Caco-2 (cell line): ENCODE results near the gene KRTAP5-3. TPM values are rescaled to one million over a fixed set of nuclear protein-coding genes. Genes with fewer than 3 reads are reported as not detected.
"Not testable (repeated sequence)": the region's sequence is repeated elsewhere in the genome, so short reads cannot be mapped to it uniquely, and the experiment has no call there.

Experiments
- BruUV-seq: library from RNA; stranded (reverse); fragments of 400-500 nt; replicated peaks from 2 replicates; lab custom pipeline; 2021; lab: Mats Ljungman, UMichigan
- CTCF ChIA-PET: fragments of 300-600 bp; sonication (Branson Sonifier 250); formaldehyde crosslinking; loops from one replicate; lab custom pipeline; 2022; ENCODE audit warnings: antibody characterized with exemption; lab: Charles Lee
- POLR2A ChIA-PET: fragments of 300-600 bp; sonication (Branson Sonifier 250); formaldehyde crosslinking; loops from one replicate; lab custom pipeline; 2022; ENCODE audit warnings: antibody characterized with exemption; lab: Charles Lee
- DNase-seq, 2 experiments: peaks; one replicate each; pipeline versions ENCODE4 v3.0.0 to v3.0.0-alpha.2; 2020 to 2022
- H3K27me3 ChIP-seq: replicated peaks from 2 replicates; pipeline ENCODE4 v1.6.0; 2011; ENCODE audit warnings: low read length; ENCODE audit not compliant: control insufficient read depth, insufficient read depth
- H3K36me3 ChIP-seq: 2 replicates; pipeline ENCODE4 v1.5.1; 2011; ENCODE audit warnings: low read length; ENCODE audit not compliant: control insufficient read depth, insufficient read depth
- H3K4me1 ChIP-seq: fragments of 250-450 bp; sonication (Bioruptor Pico); 2 replicates; pipeline ENCODE4 v1.5.1; 2020; ENCODE audit warnings: mild to moderate bottlenecking
- H3K4me3 ChIP-seq: 2 replicates; pipeline ENCODE4 v1.5.1; 2011; ENCODE audit warnings: low read depth, mild to moderate bottlenecking, control low read depth, low read length
- H3K9me3 ChIP-seq: fragments of 250-450 bp; sonication (Bioruptor Pico); 2 replicates; pipeline ENCODE4 v1.5.1; 2020; ENCODE audit warnings: mild to moderate bottlenecking, moderate library complexity
- H3K27ac Mint-ChIP-seq: one replicate; pipeline ENCODE4 v1.8.0; 2022; ENCODE audit warnings: mixed read lengths; ENCODE audit not compliant: unreplicated experiment
- H3K27me3 Mint-ChIP-seq: one replicate; pipeline ENCODE4 v1.8.0; 2022; ENCODE audit warnings: mixed read lengths; ENCODE audit not compliant: insufficient read depth, unreplicated experiment
- H3K36me3 Mint-ChIP-seq: one replicate; pipeline ENCODE4 v1.8.0; 2022; ENCODE audit warnings: mild to moderate bottlenecking, mixed read lengths; ENCODE audit not compliant: insufficient read depth, unreplicated experiment
- H3K4me1 Mint-ChIP-seq: one replicate; pipeline ENCODE4 v1.8.0; 2022; ENCODE audit warnings: low read depth, mixed read lengths; ENCODE audit not compliant: unreplicated experiment
- H3K4me3 Mint-ChIP-seq: one replicate; pipeline ENCODE4 v1.8.0; 2022; ENCODE audit warnings: mild to moderate bottlenecking, moderate library complexity, mixed read lengths; ENCODE audit not compliant: unreplicated experiment
- H3K9me3 Mint-ChIP-seq: one replicate; pipeline ENCODE4 v1.8.0; 2022; ENCODE audit warnings: mixed read lengths; ENCODE audit not compliant: unreplicated experiment
- CTCF ChIP-seq, 2 experiments: fragments of 200-600 bp in 1 of 2; IDR thresholded peaks; 1 replicate in 1 of 2; 2 replicates in 1 of 2; pipeline versions ENCODE4 v1.5.1 to v1.8.0; 2011 to 2022; ENCODE audit warnings: antibody characterized with exemption in 1 of 2, control low read depth in 1 of 2, inconsistent platforms in 1 of 2, low read depth in 1 of 2, low read length in 1 of 2, mild to moderate bottlenecking in 1 of 2, moderate library complexity in 1 of 2; ENCODE audit not compliant: insufficient read depth in 1 of 2, severe bottlenecking in 1 of 2, unreplicated experiment in 1 of 2
- intact Hi-C: fragments of 100-400 bp; cut with micrococcal nuclease; formaldehyde crosslinking; loops from one replicate; pipeline ENCODE4 v1.10.0; 2022; ENCODE audit not compliant: unreplicated experiment
- total RNA-seq: library from RNA; stranded (reverse); gene quantifications from 2 replicates; pipeline ENCODE4 v1.2.3, GENCODE V29; 2022

Gene KRTAP5-3
- total RNA-seq, 1 experiment from 2014 or later = not detected

- intact Hi-C loops = no loop called here
- Mint-ChIP-seq H3K27me3 (peaks cover 19% of the 10 kb centered on the region), H3K4me3 (no peak within 1 kb of the TSS), H3K36me3 (no peaks in the 10 kb centered on the region), H3K4me1 (no peaks in the 10 kb centered on the region), H3K27ac (no peak within 1 kb of the TSS), H3K9me3 (no peaks in the 10 kb centered on the region)
- no peak for DNase-seq
- Histone ChIP-seq H3K36me3 (no peaks in the 10 kb centered on the region), H3K9me3 (no peaks in the 10 kb centered on the region), H3K4me1 (no peaks in the 10 kb centered on the region), H3K27me3 (no peaks in the 10 kb centered on the region; the same call in 1 of the 2 replicates), H3K4me3 (no peak within 1 kb of the TSS)
- BruUV-seq = no TSS peak
- ChIA-PET POLR2A (interaction anchor here (0.7 kb wide), 1 partner anchor 511 kb away, joined by 4 read pairs; no protein-coding TSS in a partner anchor), CTCF (interaction anchor here (0.6 to 1.5 kb wide), 4 partner anchors 9 to 588 kb away, joined by 3 to 4 read pairs (median 4); no protein-coding TSS in a partner anchor)
- TF ChIP-seq CTCF (IDR thresholded peaks at IDR 0.05; ENCODE audit: insufficient read depth in 1 of 2, low read depth in 1 of 2, low read length in 1 of 2, severe bottlenecking in 1 of 2, unreplicated experiment in 1 of 2) = no peak
These were observed 10.3 kb downstream of the KRTAP5-3 start, which contains the start of gene KRTAP5-2 for GRCh38 chr11:1597994-1598380. Gene KRTAP5-2 (minus strand): TSS chr11:1598294. CDS start chr11:1598250, 44 bp downstream.

GRCh38 chr11:1597331-1597993, 10.8 kb downstream of the KRTAP5-3 start:
- ChIA-PET POLR2A (no interaction called here), CTCF (interaction anchor here (0.6 to 1.5 kb wide), 3 partner anchors 9 to 588 kb away, joined by 3 to 4 read pairs (median 3); no protein-coding TSS in a partner anchor)
- no peak overlapping the region for H3K4me3 ChIP-seq
- Mint-ChIP-seq H3K9me3 (no peaks in the 10 kb centered on the region), H3K27me3 (peaks cover 19% of the 10 kb centered on the region), H3K4me1 (no peaks in the 10 kb centered on the region), H3K27ac (no peak overlapping the region), H3K36me3 (no peaks in the 10 kb centered on the region), H3K4me3 (no peak overlapping the region)
- no TSS peak for BruUV-seq
- no peaks in the 10 kb centered on the region for H3K4me1 ChIP-seq
- no peaks in the 10 kb centered on the region; the same call in 1 of the 2 replicates for H3K27me3 ChIP-seq
- H3K9me3 ChIP-seq = no peaks in the 10 kb centered on the region
- intact Hi-C loops = no loop called here
- DNase-seq = no peak
- TF ChIP-seq CTCF (IDR thresholded peaks at IDR 0.05; ENCODE audit: insufficient read depth in 1 of 2, low read depth in 1 of 2, low read length in 1 of 2, severe bottlenecking in 1 of 2, unreplicated experiment in 1 of 2) = no peak
- H3K36me3 ChIP-seq = no peaks in the 10 kb centered on the region

GRCh38 chr11:1596576-1597121, 11.6 kb downstream of the KRTAP5-3 start:
- H3K4me1 ChIP-seq, H3K4me3 Mint-ChIP-seq, DNase-seq, H3K36me3 Mint-ChIP-seq, H3K27me3 ChIP-seq, intact Hi-C loops, H3K9me3 Mint-ChIP-seq, BruUV-seq, H3K9me3 ChIP-seq, H3K36me3 ChIP-seq, H3K4me1 Mint-ChIP-seq, H3K27ac Mint-ChIP-seq, H3K4me3 ChIP-seq, POLR2A ChIA-PET: not testable (repeated sequence)
- CTCF ChIA-PET = interaction anchor here (1.5 kb wide), 1 partner anchor 555 kb away, joined by 3 read pairs; no protein-coding TSS in a partner anchor
- peaks cover 19% of the 10 kb centered on the region for H3K27me3 Mint-ChIP-seq

GRCh38 chr11:1595994-1596575, 12.2 kb downstream of the KRTAP5-3 start:
- H3K36me3 Mint-ChIP-seq, H3K4me3 ChIP-seq, H3K4me1 Mint-ChIP-seq, H3K27me3 ChIP-seq, H3K4me3 Mint-ChIP-seq, H3K27ac Mint-ChIP-seq, H3K4me1 ChIP-seq, H3K9me3 Mint-ChIP-seq, DNase-seq, H3K9me3 ChIP-seq, BruUV-seq, POLR2A ChIA-PET, H3K36me3 ChIP-seq: not testable (repeated sequence)
- intact Hi-C loops = loop anchor here (2.0 kb wide), 1 partner anchor 35 kb away; no protein-coding TSS in a partner anchor
- CTCF ChIA-PET = interaction anchor here (0.9 to 1.5 kb wide), 10 partner anchors 22 to 560 kb away, joined by 3 to 21 read pairs (median 5); no protein-coding TSS in a partner anchor
- peaks cover 19% of the 10 kb centered on the region for H3K27me3 Mint-ChIP-seq
